Left hindlimb (tissue), 1 donor: Measurements from ENCODE around the gene SDK1.

Experiments used
- DNase-seq: peaks from one replicate; pipeline ENCODE4 v3.0.0-alpha.2; 2018

Gene SDK1

DNA sequence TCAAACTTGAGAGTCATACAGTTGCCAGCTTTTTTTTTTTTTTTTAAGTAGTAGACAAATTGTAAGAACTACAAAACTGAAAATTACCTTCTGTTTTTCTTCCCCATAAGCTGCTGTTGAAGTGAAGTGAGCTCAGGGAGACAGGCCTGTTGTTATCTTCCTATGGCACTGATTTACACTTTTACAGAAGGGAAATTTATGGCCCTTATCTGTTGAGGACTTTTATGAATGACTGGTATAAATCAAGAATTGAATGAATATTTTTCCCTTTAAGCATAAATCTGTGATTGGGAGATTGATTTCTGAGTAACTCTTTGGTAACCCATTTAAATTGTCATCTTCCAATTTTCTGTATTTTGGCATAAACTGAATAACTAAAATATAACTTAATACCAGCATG, 124.0 kb downstream of the SDK1 start:
- DNase-seq: no peak

DNA sequence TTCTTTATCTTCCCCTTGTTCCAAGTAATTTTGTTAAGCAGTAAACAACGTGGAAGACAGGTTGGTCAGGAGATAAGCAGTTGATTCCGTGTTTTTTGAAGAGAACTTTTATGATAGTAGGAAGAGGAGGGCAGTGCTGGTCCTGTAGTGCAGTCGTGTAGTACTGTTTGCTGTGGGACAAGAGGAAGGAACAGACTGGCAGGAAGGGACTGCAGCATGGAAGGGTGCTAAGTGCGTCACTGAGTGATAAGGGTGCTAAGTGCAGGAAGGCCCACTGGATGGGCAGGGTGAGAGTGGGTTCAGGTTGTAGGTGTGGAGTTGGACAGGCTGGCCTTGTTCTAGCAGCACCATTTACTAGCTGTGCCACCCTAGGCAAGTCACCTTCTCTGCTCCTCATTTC, 125.0 kb downstream of the SDK1 start:
- DNase-seq: no peak

DNA sequence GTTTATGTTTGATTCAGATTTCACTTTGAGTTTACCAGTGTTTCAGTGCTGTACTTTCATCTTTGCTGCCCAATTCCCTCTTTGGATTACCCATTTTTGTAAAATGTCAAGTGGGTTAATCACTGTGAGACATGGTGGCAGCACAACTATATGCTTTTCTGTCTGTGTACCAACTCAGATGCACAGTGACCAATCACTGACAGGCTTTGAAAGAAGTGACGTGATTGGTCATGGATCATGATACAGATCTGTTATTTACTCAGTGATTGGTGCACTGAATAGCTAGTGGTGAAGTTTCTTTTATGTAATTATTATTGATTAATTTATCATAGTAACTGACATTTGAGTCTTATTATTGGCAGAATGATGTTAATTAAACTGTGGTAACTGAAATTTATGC, 126.9 kb downstream of the SDK1 start:
- DNase-seq: no peak

DNA sequence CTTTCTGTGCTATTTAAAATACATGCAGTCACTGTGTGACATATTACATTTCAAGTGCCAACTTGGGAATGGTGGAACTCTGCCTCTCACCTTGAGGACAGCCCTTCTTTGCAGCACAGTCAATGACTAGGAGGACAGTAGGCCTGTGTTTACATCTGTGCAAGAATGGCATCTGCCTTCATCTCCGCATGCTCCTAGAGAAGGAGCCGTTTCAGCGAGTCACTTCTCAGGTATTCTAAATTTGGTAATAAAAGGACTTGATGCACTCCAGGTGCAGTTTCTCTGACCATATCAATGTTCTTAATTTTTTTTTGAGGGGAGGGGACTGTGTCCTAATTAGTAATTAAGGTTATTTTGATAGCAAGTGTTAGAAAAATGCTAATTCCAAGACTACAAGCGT, 128.9 kb downstream of the SDK1 start:
- DNase-seq: no peak

DNA sequence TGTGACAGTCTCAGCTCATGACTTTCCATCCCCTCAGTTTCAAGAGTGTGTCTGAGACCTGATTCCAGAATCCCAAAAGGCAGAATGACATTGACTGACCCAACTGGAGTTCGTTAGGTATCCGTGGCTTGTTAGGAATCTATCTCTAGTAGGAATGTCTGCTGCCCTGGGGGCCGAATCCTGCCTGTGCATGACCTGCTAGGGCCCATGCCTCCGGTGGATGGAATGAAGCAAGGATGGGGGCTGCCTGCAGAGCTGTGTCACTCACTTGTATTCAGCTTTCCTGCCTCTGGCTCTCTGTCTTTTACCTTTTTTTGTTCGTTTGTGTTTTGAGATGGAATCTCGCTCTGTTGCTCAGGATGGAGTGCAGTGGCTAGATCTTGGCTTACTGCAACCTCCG, 129.5 kb downstream of the SDK1 start:
- no peak for DNase-seq

DNA sequence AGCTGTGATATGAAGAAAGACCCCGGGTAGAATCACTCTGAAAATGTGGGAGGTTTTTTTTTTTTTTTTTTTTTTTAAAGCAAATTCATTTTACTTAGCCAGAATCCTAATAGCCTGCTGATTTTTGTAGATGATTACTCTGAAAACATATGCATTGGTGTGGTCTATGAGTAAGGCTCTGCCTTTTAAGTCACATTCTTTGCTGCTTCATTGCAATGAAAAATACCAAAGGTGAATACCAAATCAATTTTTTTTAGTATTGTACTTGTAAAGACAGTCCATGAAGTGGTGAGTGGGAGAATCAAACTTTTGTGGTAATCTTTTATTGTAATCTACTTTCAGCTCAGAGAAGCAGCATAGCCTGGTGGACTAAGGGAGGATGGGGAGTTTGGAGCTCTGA, 130.3 kb downstream of the SDK1 start:
- no peak for DNase-seq

DNA sequence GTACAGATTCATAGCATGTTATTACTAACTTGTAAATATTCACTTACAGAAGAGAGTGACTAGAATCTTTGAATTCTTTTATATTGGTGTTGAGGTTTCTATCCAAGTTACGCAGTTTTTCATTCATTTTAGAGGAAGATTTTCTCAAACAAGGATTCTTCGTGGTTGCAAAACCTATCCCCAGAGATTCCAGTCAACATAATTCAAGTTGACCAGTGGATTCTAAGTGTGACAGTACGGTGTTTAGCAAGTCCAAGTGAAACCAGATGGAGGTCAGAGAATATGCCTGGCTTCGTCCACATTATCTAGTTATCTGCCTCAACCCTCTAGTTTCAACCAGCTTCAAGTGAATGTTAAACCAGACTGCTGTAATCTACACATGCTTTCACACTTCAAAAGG, 131.9 kb downstream of the SDK1 start:
- no peak for DNase-seq

DNA sequence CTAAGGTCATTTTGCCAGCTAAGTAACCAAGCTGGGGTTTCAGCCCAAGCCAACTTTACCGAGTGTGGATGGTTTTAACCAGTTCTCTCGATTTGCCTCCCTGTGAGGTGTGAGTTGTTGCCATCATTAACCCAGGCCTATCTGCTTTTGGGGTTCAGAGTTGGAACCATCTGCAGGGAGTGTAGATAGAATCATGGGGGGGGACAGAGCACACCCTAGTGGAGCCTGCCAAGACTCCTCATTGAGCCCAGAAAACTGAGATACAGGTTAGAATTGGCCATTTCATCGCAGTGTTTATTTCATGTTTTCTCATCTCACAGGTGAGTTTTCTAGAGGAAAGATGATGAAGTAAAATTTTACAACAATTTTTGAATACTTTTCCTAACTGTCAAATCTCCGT, 133.6 kb downstream of the SDK1 start:
- DNase-seq: no peak

DNA sequence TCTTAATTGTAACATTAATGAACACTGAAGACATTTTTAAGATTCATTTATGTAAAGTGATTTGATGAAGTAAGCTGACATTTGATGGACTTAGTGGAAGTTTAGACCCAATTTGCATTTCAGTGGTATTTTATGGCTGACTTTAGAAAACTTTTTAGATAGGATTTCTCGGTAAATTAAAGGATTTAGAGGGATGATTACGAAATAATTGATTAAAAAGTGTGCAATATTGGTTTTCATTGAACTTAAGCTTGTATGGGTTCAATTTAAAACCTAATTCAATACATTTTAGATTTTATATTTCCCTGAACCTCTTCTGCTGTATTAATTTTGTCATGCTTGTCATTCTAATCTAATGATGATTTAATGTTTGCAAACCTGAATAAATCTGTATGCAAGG, 135.1 kb downstream of the SDK1 start:
- DNase-seq: no peak

DNA sequence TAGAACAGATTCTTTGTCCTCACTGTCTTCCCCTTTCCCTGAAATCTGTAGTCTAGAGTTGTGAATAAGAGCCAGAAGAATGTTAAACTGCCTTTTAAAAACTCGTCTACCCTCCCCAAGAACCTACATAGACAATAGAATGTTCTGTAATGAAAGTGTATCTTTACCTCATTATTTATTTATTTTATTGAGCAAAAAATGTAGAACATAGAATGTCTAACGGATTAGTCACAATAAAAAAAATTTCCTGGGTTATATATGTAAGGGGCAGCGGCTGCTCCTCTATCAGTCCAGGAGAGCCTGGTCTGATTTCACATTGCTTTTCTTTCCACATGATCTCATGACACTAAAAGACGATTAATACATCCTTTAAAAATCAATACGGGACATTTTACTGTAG, 135.7 kb downstream of the SDK1 start:
- no peak for DNase-seq

DNA sequence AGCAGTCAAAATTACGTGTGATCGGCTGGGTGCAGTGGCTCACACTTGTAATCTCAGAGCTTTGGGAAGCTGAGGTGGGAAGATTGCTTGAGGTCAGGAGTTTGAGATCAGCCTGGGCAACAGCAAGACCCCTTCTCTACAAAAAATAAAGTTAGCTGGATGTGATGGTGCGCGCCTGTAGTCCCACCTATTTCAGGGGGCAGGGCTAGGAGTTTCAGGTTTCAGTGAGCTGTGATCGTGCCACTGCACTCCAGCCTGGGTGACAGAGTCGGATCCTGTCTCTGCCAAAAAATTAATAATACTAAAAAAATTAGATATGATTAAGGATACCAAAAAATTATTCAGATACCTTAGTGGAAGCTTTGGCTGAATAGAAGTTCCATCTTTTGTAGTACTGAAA, 136.4 kb downstream of the SDK1 start:
- DNase-seq: no peak

DNA sequence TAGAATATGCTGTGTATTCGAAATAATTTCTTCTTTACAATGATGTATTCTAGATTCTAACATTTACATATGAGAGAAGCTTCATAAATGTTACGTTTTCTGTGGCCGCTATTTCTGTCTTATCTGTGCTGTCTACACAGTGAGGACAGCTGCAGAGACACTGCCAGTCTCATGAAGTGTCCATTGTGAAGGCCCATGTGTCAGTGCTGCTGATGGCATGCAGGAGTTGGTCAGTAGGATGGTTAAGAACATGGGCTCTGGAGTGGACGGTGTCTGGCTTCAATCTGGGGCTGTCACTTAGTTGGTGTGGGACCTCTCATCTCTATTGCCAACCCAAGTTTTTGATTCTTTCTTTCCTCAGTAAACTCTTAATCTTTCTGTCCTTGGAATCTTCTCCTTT, 137.3 kb downstream of the SDK1 start:
- DNase-seq: no peak

DNA sequence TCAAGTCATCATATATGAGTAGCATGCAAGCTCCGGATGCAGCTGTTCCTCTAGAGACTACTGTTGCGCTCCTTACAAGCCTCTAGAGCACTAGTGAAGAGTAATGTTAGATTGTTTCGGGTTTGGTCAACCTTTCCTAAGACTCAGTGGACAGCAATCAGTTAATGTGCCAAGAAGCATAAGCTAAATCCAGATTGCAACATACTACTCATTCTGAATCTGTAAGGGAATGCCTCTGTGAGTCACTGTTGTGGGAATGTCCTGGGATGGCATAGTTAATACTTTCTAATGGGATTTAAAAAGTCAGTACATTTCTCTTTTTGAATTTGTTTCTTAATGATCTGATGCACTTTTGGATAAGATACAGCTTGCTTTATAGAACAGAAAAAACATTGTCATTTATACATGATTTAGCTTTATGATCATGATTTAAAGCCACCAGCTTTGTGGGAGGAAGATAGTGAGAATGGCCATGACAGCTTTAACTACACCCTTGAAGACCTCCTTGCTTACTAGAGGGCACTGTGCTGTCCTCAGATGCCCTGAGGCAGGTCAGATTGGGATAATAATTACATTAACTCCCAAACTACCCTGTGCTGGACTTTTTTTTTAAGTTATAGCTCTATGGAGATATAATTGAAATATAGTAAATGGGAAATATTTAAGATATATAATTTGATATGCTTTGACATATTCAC, 138.4 kb downstream of the SDK1 start:
- no peak for DNase-seq

DNA sequence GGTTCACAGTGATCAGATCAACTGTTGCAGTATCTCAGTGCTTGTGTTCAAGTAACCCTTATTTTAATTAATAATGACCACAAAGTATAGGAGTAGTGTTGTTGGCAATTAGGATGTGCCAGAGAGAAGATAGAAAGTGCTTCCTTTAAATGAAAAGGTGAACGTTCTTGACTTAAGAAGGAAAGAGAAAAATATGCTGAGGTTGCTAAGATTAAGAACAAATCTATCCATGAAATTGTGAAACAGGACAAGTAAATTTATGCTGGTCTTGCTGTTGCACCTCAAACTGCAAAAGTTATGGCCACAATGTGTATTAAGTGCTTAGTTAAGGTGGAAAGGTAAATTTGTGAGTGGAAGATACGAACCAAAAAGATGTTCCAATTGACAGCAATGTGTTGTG, 139.5 kb downstream of the SDK1 start:
- no peak for DNase-seq

DNA sequence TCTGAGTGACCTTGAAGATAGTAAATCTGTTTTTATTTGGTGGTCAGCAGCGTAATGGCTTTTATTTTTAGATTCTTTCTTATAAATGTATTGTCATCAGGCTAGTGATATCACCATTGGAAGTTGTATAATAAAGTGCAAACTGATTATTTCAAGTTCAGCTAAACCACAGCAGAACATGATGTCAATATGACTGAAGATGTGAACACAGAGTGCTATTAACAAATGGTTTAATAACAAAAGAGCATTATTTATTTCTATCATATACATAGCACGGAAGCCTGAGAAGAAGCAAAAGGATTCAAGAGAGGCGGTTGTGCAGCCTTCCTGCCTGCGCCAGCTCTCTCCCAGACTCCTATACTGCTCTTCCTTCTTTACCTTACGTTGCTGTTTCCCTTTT, 142.7 kb downstream of the SDK1 start:
- DNase-seq: no peak

DNA sequence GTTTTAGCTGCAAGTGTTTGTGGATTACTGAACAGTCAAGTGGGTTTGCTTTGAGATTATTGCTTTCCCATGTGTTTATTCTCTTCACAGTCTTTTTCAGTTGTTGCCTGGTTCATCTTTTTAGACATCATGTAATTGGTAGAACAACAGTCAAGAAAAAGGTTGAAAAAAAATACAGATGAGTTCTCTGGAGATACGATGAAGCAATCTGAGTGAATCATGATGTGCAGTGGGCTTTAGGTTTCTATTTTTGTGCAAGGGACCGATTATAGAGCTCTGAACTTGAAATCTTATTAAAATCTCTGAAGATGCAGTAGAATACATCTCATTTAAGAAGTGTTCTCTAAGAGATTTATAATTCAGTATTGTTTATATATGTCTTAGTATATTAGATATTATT, 145.7 kb downstream of the SDK1 start:
- DNase-seq: no peak

DNA sequence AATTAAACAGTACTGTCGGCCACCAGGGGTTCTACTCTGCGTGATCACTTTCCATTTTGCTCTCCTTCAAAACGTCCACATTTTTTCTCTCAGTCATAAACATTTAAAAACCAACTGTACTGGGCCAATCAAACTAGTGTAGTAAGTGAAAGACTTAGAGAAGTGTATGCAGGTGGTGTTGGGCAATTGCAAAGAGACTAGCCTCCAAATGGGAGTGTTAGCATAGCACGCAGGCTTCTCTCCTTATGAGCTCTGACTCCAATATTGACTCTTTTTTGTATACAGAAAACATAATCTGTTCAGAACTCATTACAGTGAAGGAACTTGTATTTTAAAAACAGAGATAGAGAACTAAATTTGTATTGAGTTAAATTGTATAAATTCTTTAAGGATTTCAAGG, 150.6 kb downstream of the SDK1 start:
- no peak for DNase-seq

DNA sequence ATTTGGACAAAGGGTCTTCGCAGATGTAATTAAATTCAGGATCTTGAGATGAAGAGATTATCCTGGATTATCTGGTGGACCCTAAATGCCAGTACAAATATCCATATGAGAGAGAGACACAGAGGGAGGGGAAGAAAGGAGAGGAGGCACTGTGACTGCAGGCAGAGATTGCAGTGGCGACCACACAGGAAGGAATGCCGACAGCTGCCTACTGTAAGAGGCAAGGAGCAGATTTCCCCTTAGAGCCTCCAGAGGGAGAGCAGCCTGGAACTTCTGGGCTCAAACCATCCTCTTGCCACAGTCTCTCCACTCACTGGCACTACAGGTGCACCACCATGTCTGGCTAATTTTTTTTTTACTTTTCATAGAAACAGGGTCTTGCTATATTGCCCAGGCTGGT, 152.3 kb downstream of the SDK1 start:
- DNase-seq: no peak

DNA sequence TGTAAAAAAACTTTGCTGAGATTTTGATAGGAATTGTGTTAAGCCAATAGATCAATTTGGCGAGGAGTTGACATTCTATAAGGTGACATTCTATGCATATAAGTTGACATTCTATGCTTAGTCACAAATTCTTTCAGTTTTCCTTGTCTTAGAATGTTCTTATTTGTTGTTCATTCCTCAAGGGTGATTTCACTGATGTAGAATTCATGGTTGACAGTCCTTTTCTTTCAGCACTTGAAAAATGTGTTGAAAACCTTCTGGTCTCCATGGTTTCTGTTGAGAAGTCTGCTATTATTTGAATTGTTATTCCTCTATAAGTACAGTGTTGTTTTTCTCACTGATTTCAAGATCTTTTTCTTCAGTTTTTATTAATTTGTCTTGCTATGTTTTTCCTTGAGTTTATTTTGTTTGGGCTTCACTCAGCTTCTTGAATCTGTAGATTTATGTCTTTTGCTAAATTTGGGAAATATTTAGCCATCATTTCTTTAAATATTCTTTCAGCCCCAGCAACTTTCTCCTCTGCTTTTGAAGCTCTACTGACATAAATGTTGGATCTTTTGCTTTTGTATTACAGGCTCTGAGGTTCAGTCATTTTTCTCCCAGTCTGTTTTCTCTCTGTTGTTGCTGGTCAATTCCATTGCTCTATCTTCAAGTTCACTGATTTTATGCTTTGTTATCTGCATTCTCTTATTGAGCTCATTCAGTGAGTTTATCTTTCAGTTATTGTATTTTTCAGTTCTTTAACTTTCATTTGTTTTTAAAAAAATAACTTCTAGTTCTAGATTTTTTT, 154.9 kb downstream of the SDK1 start:
- no peak for DNase-seq

DNA sequence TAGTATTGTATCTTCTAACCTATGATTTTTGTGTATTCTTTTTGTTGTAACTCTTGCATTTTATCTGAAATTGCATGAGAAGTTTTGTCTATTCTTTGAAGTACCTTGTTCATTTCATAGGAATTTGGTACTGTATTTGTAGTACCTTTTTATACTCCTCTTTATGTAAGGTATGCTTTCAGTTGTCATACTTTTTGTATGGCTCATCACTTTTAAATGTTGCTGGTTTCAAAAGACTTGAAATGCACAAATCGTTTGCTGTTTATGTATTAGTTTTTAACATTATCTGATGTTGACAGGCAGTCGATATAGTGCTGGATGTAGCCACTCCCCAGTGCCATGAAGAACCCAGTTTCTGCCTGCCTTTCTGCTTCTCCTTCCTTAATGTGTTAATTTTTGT, 158.1 kb downstream of the SDK1 start:
- no peak for DNase-seq

DNA sequence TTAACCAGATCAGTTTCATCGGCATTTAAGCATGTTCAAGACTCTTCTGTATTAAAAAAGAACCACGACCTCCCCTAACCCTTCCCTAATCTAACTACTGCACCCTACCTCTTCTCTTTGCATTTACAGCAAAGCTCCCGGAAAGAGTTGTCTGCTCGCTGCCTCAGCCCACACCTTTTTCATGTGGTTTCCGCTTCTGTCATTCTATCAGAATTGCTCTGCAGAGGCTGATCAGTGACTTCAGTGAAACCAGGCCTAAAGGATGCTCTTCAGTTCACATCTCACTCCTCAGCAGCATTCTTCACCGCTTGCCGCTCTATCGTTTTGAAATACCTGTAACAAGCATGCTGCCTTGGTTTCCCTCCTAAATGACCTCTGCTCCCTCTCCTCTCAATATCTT, 160.9 kb downstream of the SDK1 start:
- DNase-seq: no peak

DNA sequence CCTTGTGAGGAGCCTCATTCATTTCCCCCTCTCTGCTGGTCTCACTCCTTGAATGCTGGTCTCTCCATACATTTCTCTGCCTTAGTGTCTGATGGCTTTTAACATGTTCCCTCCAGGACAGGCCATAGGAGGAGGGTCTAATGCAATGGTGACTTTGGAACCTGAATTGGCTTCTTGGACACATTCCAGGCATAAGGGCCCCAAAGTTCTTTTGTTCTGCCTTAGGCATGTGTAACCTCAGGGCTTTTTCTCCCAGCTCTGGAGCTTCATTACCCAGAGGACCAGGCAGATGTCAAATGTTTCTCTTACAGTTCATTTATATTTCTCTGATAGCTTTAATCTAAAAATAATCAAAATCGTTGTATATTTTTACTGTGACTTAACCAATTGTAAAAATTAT, 162.6 kb downstream of the SDK1 start:
- DNase-seq: no peak

DNA sequence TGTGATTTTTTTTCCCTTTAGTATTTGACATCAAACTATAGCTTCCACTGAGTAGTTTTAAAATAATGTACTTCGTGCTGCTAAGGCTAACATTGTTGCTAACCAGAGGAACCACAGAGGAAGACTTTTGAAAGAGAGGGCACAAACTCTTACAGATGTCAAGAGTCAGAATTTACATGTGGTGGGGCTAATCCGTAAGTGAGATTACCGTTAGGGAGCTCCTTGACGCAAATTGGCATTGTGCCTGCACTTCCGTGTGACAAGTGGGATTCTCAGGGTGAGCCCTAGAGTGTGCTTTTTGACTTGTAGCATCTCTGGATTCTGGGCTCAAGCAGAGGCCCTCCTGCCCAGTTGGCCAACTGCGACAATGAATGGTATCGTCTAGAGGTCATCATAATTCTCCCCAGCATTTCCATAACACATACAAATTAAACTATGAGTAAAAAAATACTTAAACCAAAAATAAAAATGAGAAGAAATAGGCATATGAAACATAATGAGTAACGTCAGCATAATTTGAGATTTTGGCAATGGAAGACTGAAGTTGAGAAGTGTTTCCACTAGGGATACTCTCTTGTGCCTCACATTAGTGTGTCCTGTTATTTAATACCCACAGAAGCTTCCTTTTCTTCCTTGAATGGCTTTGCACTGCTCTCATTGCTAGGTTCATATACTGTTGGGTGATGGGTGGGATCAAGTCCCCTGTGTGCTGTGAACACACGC, 164.0 kb downstream of the SDK1 start:
- no peak for DNase-seq

DNA sequence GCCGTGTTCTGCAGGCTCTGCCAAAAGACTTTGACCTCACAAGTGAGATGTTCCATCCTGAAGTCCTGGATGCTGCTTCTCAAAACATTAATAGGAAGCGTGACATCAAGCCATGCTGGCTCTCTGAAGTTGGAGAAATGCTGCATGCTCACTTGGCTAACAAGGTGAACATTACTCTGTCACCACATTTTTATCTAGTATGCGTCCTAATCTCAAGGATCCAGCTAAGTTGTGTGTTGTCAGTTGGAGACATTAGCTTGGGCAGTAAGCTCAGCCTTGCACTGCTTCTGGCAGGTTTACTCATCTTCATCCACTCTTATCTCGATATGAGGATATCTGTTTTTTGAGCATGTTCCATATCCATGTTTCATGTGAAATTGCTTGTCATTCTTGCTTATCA, 165.2 kb downstream of the SDK1 start:
- no peak for DNase-seq
